Type B pancreatic cell (in vitro differentiated cells): ENCODE data around the gene KRT81. TPM values are rescaled to one million over a fixed set of nuclear protein-coding genes. Genes with fewer than 3 reads are reported as not detected.
"Not testable (repeated sequence)": the region's sequence is repeated elsewhere in the genome, so short reads cannot be mapped to it uniquely, and the experiment has no call there.

Experiments used
- DNase-seq: peaks from one replicate; pipeline ENCODE4 v3.0.0; 2021; ENCODE audit warnings: mixed read lengths; ENCODE audit not compliant: unreplicated experiment; ENCODE audit errors: extremely low spot score
- H3K27ac Mint-ChIP-seq: 2 replicates; pipeline ENCODE4 v1.8.0; 2021; ENCODE audit warnings: mild to moderate bottlenecking, mixed read lengths
- H3K27me3 Mint-ChIP-seq: 2 replicates; pipeline ENCODE4 v1.8.0; 2021; ENCODE audit warnings: mixed read lengths
- H3K36me3 Mint-ChIP-seq: 2 replicates; pipeline ENCODE4 v1.8.0; 2021; ENCODE audit warnings: mixed read lengths
- H3K4me1 Mint-ChIP-seq: one replicate; pipeline ENCODE4 v1.8.0; 2021; ENCODE audit warnings: mixed read lengths; ENCODE audit not compliant: unreplicated experiment
- H3K4me3 Mint-ChIP-seq: 2 replicates; pipeline ENCODE4 v1.8.0; 2021; ENCODE audit warnings: mild to moderate bottlenecking, mixed read lengths
- H3K9me3 Mint-ChIP-seq: 2 replicates; pipeline ENCODE4 v1.8.0; 2021; ENCODE audit warnings: mixed read lengths
- CTCF ChIP-seq: fragments of 200-600 bp; sonication (generic); conservative IDR thresholded peaks from 2 replicates; pipeline ENCODE4 v1.5.0; 2021; ENCODE audit warnings: antibody characterized with exemption, mild to moderate bottlenecking
- total RNA-seq: library from RNA; stranded (reverse); gene quantifications from 2 replicates; pipeline ENCODE4 v1.2.1, GENCODE V29; 2021; ENCODE audit warnings: low replicate concordance

The KRT81 gene
- total RNA-seq, 1 donor from 2014 or later: 0.31 TPM

DNA sequence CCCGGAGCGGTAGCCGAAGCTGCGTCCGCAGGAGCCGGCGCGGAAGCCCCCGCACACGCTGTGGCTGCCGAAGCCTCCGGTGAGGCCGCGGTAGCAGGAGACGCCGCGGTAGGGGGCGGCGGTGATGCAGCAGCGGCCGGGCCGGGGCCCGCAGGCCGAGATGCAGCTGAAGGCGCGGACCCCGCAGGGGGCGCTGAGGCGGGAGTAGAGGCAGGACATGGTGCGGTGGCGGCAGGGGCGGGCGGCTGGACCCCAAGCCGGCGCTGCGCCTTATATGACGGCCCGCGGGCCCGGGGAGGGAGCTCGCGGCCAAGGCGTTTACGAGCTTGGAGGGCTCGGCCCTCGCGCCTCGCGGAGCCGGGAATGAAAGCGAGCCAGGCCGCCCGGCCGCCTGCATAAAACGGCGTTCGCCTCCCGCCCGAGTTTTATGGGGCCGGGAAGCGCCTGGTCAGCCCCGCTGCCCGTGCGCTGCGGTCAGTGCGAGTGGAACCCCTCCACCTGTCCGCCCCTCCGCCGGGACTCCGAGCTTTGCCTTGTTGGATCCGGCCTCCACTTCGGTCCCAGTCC is 32.9 kb downstream of the KRT81 start:
- DNase-seq: no peak
- Mint-ChIP-seq H3K36me3 (no peaks in the 10 kb centered on the region), H3K27me3 (peaks cover 71% of the 10 kb centered on the region), H3K4me3 (no peak overlapping the region), H3K9me3 (peaks cover 9% of the 10 kb centered on the region), H3K4me1 (peaks cover 22% of the 10 kb centered on the region), H3K27ac (no peak overlapping the region)
- peak; percentile 31 for TF ChIP-seq CTCF

DNA sequence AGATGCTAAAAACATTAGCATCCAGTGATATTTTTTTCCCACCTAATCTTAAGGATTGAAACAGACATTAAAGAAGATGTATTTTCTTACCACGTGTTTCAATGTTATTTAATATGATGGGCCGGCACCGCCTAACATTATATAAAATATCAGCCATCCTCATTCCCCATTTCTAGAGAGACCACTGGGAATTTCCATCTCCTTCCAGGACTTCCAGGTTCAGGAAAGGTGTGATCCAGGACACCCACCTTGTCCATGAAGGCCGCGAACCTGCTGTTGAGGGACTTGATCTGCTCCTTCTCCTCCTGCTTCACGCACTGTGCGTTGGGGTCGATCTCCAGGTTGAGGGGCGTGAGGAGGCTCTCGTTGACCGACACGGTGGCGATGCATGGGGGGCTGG is 33.4 kb downstream of the KRT81 start:
- not testable (repeated sequence) for H3K9me3 Mint-ChIP-seq, DNase-seq, H3K36me3 Mint-ChIP-seq, H3K27ac Mint-ChIP-seq, H3K4me3 Mint-ChIP-seq
- peaks cover 22% of the 10 kb centered on the region for H3K4me1 Mint-ChIP-seq
- peaks cover 75% of the 10 kb centered on the region for H3K27me3 Mint-ChIP-seq

DNA sequence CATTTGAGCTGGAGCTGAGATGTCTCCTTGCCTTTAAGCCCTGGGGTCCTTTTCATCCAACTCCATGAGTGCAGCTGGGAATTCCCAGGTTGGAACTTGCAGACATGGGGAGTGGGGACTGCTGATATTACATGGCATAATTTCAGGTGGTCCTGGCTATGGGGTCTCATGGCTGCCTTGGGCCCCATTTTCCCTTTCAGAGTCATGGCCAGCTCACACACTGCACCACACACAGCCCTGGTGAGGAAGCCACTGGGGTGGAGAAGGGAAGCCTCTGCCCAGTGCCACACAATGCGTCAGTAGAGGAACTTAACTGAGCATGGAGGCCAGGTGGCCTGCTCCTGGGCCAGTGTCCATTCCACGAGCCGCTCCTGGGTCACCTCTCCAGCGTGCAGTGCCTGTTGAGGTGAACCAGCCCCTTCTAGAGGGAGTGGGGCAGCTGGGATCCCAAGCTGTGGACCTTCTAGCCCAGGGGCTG is 34.2 kb downstream of the KRT81 start:
- Mint-ChIP-seq H3K4me3 (no peak overlapping the region), H3K9me3 (peaks cover 9% of the 10 kb centered on the region), H3K27me3 (peaks cover 80% of the 10 kb centered on the region), H3K4me1 (peaks cover 22% of the 10 kb centered on the region), H3K27ac (no peak overlapping the region), H3K36me3 (no peaks in the 10 kb centered on the region)
- TF ChIP-seq CTCF: no peak
- no peak for DNase-seq

- no peak for TF ChIP-seq CTCF
- H3K27me3 Mint-ChIP-seq: peaks cover 84% of the 10 kb centered on the region
- H3K4me1 Mint-ChIP-seq: peaks cover 20% of the 10 kb centered on the region
- DNase-seq: no peak
- peaks cover 7% of the 10 kb centered on the region for H3K9me3 Mint-ChIP-seq
- H3K4me3 Mint-ChIP-seq: no peak overlapping the region
- no peaks in the 10 kb centered on the region for H3K36me3 Mint-ChIP-seq
- no peak overlapping the region for H3K27ac Mint-ChIP-seq
Measured at GRCh38 chr12:52256584-52256935, 34.8 kb downstream of the KRT81 start.

GRCh38 chr12:52255926-52256583 is 35.3 kb downstream of the KRT81 start:
- TF ChIP-seq CTCF: no peak
- Mint-ChIP-seq H3K4me3 (no peak overlapping the region), H3K9me3 (peaks cover 4% of the 10 kb centered on the region), H3K36me3 (no peaks in the 10 kb centered on the region), H3K27ac (no peak overlapping the region), H3K27me3 (peaks cover 84% of the 10 kb centered on the region), H3K4me1 (peaks cover 14% of the 10 kb centered on the region)
- no peak for DNase-seq

DNA sequence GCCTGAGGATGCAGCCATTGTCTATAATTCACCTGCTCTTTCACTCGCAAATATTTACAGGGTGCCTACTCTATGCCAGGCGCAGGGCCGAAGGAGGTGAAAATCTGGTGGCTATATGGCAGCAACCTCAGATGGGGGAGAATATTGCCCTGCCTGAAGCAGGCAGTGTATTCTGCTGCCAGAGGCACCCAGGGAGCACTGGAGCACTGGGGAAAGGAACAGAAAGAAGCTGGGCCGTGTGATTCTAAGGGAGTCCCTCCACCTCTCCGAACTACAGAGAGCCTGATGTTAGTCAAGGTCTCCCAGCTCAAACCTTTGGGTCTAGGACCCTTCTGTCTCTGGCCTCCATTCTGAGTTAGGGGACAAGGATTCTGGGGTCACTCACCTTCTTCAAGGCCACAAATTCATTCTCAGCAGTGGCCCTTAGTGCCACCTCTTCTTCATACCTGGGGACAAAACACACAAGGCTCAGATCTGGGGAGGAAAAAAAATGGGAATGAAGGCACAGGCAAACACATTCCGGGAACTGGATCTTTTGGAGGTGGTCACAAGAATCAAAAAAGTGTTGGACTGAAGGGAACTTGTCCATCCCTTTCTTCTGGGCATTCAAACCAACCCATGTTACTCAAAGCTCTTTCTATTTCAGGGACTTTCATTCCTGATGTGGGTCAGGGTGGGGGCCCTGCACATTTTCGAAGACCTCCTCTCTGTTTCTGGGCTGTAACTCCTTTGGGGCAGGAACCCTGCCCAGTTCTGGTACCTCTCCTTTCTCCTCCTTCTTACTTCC is 36.2 kb downstream of the KRT81 start:
- Mint-ChIP-seq H3K4me1 (peaks cover 6% of the 10 kb centered on the region), H3K27me3 (peaks cover 81% of the 10 kb centered on the region)
- TF ChIP-seq CTCF: no peak

More for the DNA sequence above, 36.2 kb downstream of the KRT81 start:
- DNase-seq: no peak
- no peaks in the 10 kb centered on the region for H3K36me3 Mint-ChIP-seq
- H3K9me3 Mint-ChIP-seq: no peaks in the 10 kb centered on the region
- H3K4me3 Mint-ChIP-seq: no peak overlapping the region
- H3K27ac Mint-ChIP-seq: no peak overlapping the region
